Activated CD4-positive, alpha-beta T cell treated with anti-CD3 and anti-CD28 coated beads for 36 hours (primary cell): Measurements from ENCODE around the gene ABCC3. TPM values are rescaled to one million over a fixed set of nuclear protein-coding genes. Genes with fewer than 3 reads are reported as not detected.

ENCODE experiments used
- ATAC-seq: fragments of 200-7000 bp; cut with Tn5 transposase; one replicate; pipeline ENCODE4 v1.10.0; 2021; ENCODE audit warnings: mild to moderate bottlenecking, moderate library complexity
- CTCF ChIA-PET: fragments of 350-600 bp; sonication (Branson Sonifier 250); formaldehyde crosslinking; loops from one replicate; lab custom pipeline; 2021; ENCODE audit warnings: antibody characterized with exemption; lab: Charles Lee
- POLR2A ChIA-PET: fragments of 350-600 bp; sonication (Branson Sonifier 250); formaldehyde crosslinking; loops from one replicate; lab custom pipeline; 2021; ENCODE audit warnings: antibody characterized with exemption, inconsistent platforms; lab: Charles Lee
- DNase-seq: peaks from one replicate; pipeline ENCODE4 v3.0.0-alpha.2; 2020
- H3K27ac Mint-ChIP-seq: one replicate; pipeline ENCODE4 v1.8.0; 2021; ENCODE audit warnings: mixed read lengths
- H3K27me3 Mint-ChIP-seq: one replicate; pipeline ENCODE4 v1.8.0; 2021; ENCODE audit warnings: mixed read lengths
- H3K36me3 Mint-ChIP-seq: one replicate; pipeline ENCODE4 v1.8.0; 2021; ENCODE audit warnings: low read depth, mixed read lengths
- H3K4me1 Mint-ChIP-seq: one replicate; pipeline ENCODE4 v1.8.0; 2021; ENCODE audit warnings: mixed read lengths
- H3K4me3 Mint-ChIP-seq: one replicate; pipeline ENCODE4 v1.8.0; 2021; ENCODE audit warnings: mild to moderate bottlenecking, moderate library complexity, mixed read lengths
- H3K9me3 Mint-ChIP-seq: one replicate; pipeline ENCODE4 v1.8.0; 2021; ENCODE audit warnings: low read depth, mixed read lengths
- intact Hi-C, 2 experiments: fragments of 100-400 bp; cut with DNase I in 1 of 2; cut with micrococcal nuclease in 1 of 2; formaldehyde crosslinking; loops; one replicate each; pipeline versions ENCODE4 v1.14.2 to v1.15.1; 2022 to 2024; cut with DNase I, micrococcal nuclease
- total RNA-seq, 2 experiments: library from RNA; stranded (reverse); gene quantifications; one replicate each; pipeline ENCODE4 v1.2.3, GENCODE V29; 2021

ABCC3 gene
- total RNA-seq, 2 experiments from 2014 or later: not detected

DNA sequence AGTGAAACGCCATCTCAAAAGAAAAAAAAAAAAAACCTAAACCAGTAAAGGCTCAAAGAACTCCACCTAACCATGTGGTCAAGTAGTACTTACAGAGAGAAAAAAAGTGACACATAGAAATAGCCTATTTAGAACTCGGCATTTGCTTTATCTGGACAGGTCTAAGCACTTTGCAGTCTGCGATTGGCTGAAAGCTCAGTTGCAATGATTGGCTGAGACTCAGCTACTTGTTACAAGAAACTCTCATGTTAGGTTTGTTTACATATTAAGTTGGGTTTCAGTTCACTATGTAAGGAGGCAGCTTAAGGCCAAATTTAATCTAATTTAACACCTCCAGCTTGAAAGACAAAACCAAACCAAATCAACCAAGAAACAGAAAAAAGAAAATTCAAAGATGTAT lies 19.1 kb downstream of the ABCC3 start:
- DNase-seq (no peak), ATAC-seq (no peak)
- Mint-ChIP-seq H3K4me1 (no peaks in the 10 kb centered on the region), H3K27ac (no peak overlapping the region), H3K4me3 (no peak overlapping the region), H3K36me3 (no peaks in the 10 kb centered on the region), H3K9me3 (peaks cover 2% of the 10 kb centered on the region), H3K27me3 (peaks cover 2% of the 10 kb centered on the region)
- intact Hi-C loops: no loop called here
- POLR2A ChIA-PET: no interaction called here
- CTCF ChIA-PET: interaction anchor here (0.7 to 1.6 kb wide), 2 partner anchors 28 to 52 kb away, joined by 3 to 4 read pairs; no protein-coding TSS in a partner anchor

DNA sequence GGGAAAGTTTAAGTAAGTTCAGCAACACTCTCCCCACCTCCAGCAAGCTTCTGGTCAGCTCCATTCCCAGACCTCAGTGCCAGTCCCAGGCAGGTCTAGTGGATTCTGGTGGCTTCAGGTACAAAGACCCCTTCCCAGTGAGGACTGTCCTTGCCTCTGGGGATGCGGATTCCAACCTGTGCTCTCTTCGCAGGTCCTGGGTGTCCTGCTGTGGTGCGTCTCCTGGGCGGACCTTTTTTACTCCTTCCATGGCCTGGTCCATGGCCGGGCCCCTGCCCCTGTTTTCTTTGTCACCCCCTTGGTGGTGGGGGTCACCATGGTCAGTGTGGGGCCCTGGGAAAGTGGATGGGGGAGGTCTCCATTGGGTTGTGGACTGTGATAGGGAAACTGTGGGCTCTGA lies 21.8 kb downstream of the ABCC3 start:
- Mint-ChIP-seq H3K4me1 (peaks cover 7% of the 10 kb centered on the region), H3K36me3 (no peaks in the 10 kb centered on the region), H3K27ac (no peak overlapping the region), H3K4me3 (no peak overlapping the region), H3K9me3 (peaks cover 2% of the 10 kb centered on the region), H3K27me3 (no peaks in the 10 kb centered on the region)
- DNase-seq (no peak), ATAC-seq (no peak)
- POLR2A ChIA-PET: no interaction called here
- intact Hi-C loops: no loop called here
- CTCF ChIA-PET: no interaction called here

DNA sequence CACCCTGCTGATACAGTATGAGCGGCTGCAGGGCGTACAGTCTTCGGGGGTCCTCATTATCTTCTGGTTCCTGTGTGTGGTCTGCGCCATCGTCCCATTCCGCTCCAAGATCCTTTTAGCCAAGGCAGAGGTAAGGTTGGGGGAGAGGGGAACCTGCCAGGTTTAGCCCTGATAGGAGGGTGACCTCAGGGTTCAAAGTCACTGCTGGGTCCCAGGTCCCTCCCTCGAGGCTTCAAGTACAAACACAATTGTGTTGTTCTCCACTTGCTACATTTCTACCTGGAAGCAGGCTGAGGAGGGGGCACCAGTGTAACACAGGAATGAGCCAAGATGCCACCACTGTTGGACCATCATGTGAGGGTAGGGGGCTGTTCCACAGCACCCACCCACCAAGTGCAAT lies 22.4 kb downstream of the ABCC3 start:
- intact Hi-C loops: no loop called here
- POLR2A ChIA-PET: no interaction called here
- Mint-ChIP-seq H3K4me3 (no peak overlapping the region), H3K4me1 (peaks cover 12% of the 10 kb centered on the region), H3K36me3 (no peaks in the 10 kb centered on the region), H3K27me3 (no peaks in the 10 kb centered on the region), H3K27ac (no peak overlapping the region), H3K9me3 (peaks cover under 1% of the 10 kb centered on the region)
- DNase-seq (no peak), ATAC-seq (no peak)
- CTCF ChIA-PET: no interaction called here

DNA sequence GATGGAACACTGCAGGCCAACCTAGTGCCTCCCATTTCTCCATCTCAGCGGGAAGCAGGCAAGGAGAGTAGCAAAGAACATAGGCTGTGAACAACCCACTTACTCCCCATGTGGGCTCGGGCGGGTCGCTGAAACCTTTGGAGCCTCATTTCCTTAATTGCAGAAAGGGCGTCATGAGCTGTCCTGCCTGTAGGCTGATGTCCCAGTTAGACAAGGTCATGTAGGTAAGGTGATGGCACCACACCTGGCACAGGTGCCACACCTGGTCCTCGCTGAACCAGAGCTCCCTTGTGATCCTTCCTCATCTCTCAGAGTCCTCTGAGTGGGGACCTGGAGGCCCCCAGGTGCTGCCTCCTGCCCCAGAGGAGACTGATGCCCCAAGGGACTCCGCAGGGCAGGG lies 22.9 kb downstream of the ABCC3 start:
- no peaks in the 10 kb centered on the region for H3K27me3 Mint-ChIP-seq
- peaks cover 14% of the 10 kb centered on the region for H3K4me1 Mint-ChIP-seq
- H3K27ac Mint-ChIP-seq: no peak overlapping the region
- H3K4me3 Mint-ChIP-seq: no peak overlapping the region
- H3K36me3 Mint-ChIP-seq: no peaks in the 10 kb centered on the region
- no peak for DNase-seq
- POLR2A ChIA-PET: no interaction called here
- H3K9me3 Mint-ChIP-seq: no peaks in the 10 kb centered on the region
- CTCF ChIA-PET: no interaction called here
- intact Hi-C loops: no loop called here
- no peak for ATAC-seq

DNA sequence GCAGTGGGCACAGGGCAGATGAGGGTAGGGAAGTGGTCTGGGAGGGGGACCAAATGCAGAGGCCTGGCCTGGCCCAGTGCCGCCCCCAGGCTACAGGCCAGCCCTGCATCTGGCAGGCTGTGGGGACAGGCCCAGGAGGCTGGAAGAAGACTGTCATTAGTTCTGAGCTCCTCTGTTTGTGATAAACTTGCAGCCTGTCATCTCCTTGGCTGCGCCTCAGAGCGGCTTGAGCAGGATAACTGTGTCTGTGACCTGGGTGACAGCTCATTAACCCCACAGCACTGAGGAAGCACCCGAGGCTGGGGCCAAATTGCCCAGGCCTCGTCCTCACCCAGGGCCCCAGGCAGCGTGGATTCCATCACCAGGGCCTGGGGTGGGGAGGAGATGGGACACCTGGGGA lies 23.9 kb downstream of the ABCC3 start:
- Mint-ChIP-seq H3K27me3 (no peaks in the 10 kb centered on the region), H3K9me3 (no peaks in the 10 kb centered on the region), H3K36me3 (no peaks in the 10 kb centered on the region), H3K4me1 (peaks cover 14% of the 10 kb centered on the region), H3K4me3 (no peak overlapping the region), H3K27ac (no peak overlapping the region)
- ChIA-PET POLR2A (no interaction called here), CTCF (interaction anchor here (1.5 kb wide), 1 partner anchor 32 kb away, joined by 3 read pairs; no protein-coding TSS in a partner anchor)
- DNase-seq (no peak), ATAC-seq (no peak)
- intact Hi-C loops: no loop called here

DNA sequence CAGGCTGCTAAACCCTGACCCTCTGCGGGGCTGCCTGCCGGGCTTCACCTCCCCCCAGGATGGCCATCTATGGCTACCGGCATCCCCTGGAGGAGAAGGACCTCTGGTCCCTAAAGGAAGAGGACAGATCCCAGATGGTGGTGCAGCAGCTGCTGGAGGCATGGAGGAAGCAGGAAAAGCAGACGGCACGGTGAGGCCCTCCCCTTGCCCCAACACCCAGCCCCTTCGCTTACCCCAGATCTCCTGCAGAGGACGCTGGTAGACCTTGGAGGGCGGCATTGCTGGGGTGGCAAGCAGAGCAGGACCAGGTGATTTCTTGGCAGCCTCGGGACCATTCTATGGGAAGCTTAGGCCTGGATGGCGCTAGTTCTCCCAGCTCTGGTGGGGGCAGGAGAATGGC lies 24.5 kb downstream of the ABCC3 start:
- no peak for ATAC-seq
- DNase-seq: no peak
- ChIA-PET CTCF (interaction anchor here (0.5 to 1.5 kb wide), 2 partner anchors 33 to 138 kb away, joined by 3 read pairs; no protein-coding TSS in a partner anchor), POLR2A (no interaction called here)
- Mint-ChIP-seq H3K27ac (no peak overlapping the region), H3K9me3 (no peaks in the 10 kb centered on the region), H3K4me3 (no peak overlapping the region), H3K27me3 (no peaks in the 10 kb centered on the region), H3K36me3 (no peaks in the 10 kb centered on the region), H3K4me1 (peaks cover 14% of the 10 kb centered on the region)
- intact Hi-C loops: no loop called here

DNA sequence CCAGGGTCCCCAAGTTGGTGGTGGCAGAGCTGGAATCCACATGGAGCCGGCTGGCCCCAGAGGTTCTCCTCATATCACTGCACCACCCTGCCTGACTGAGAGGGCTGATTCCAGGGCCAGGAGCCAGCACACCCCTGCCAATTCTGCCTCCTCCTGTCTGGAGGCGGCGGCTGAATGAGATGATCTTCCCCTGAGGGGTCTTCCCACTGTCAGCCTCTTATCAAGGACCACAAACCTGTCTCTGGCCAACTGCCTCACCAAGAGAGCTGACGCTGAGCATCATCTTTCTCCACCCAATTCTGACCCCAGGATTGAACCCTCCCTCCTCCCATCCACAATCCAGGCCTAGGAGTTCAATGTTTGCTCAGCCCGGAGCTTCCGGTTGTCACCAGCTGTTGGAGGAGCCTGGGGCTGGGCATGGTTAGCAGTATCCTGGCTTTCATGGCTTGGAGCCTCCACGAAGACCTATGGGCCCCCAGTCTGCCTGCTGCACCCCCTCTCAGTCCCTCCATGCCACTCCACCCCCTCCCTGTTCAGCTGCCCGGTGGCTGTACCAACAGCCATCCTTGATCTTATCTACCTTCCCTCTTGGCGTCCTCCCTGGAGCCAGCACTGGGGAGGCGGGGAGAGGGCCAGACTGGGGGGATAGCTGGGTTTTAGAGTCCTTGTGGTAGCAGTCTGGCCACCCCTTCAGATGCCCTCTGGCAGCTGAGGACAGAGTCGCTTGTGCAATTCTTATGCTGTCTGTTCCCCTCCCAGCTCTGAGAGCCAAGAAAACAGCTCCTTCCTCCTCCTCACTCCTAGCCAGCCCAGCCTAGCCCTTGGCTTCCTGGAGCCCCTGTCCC lies 25.6 kb downstream of the ABCC3 start:
- no peak for ATAC-seq
- Mint-ChIP-seq H3K27ac (no peak overlapping the region), H3K27me3 (no peaks in the 10 kb centered on the region), H3K36me3 (no peaks in the 10 kb centered on the region), H3K4me3 (no peak overlapping the region), H3K4me1 (peaks cover 14% of the 10 kb centered on the region), H3K9me3 (no peaks in the 10 kb centered on the region)
- no peak for DNase-seq
- intact Hi-C loops: no loop called here
- POLR2A ChIA-PET: no interaction called here
- CTCF ChIA-PET: interaction anchor here (0.8 to 0.9 kb wide), 2 partner anchors 15 to 147 kb away, joined by 3 to 5 read pairs; no protein-coding TSS in a partner anchor

DNA sequence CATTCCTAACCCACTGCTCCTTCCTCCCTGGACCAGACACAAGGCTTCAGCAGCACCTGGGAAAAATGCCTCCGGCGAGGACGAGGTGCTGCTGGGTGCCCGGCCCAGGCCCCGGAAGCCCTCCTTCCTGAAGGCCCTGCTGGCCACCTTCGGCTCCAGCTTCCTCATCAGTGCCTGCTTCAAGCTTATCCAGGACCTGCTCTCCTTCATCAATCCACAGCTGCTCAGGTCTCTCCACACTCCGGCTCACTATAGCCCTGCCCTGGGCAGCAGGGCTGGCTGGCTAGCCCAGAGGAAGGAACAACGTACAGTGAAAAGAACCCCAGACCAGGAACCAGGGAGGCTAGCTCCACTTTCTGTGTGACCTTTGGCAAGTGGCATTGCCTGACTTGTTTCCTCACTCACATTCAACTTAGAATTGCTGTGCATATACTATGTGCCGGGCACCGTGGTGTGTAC lies 26.2 kb downstream of the ABCC3 start:
- no peaks in the 10 kb centered on the region for H3K9me3 Mint-ChIP-seq
- H3K4me1 Mint-ChIP-seq: peaks cover 14% of the 10 kb centered on the region
- ChIA-PET CTCF (interaction anchor here (0.7 to 1.4 kb wide), 3 partner anchors 13 to 432 kb away, joined by 3 read pairs; no protein-coding TSS in a partner anchor), POLR2A (no interaction called here)
- no peaks in the 10 kb centered on the region for H3K36me3 Mint-ChIP-seq
- no peak for DNase-seq
- intact Hi-C loops: no loop called here
- no peak for ATAC-seq
- no peak overlapping the region for H3K4me3 Mint-ChIP-seq
- H3K27me3 Mint-ChIP-seq: no peaks in the 10 kb centered on the region
- no peak overlapping the region for H3K27ac Mint-ChIP-seq

DNA sequence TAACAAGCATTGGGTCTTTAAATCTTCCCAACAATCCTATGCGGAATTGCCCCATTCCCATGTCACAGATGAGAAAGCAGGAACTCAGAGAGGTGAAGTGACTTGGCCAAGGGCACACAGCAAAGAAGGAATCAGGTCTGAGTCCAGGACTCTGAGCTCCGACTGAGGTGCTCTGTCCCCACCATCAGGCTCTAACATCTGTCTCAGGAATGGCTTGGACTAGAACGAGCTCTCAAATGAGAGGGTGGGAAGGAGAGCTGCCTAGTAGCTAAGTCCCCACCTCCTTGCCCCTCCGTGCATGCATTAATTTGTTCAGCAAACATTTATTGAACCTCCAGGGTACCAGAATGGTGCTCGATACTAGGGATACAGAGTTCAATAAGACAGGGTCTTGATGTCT lies 26.7 kb downstream of the ABCC3 start:
- intact Hi-C loops: no loop called here
- CTCF ChIA-PET: interaction anchor here (0.7 to 1.4 kb wide), 4 partner anchors 9 to 432 kb away, joined by 3 to 6 read pairs (median 3); no protein-coding TSS in a partner anchor
- Mint-ChIP-seq H3K27me3 (no peaks in the 10 kb centered on the region), H3K4me1 (peaks cover 14% of the 10 kb centered on the region), H3K27ac (no peak overlapping the region), H3K36me3 (no peaks in the 10 kb centered on the region), H3K4me3 (no peak overlapping the region), H3K9me3 (no peaks in the 10 kb centered on the region)
- POLR2A ChIA-PET: no interaction called here
- DNase-seq (no peak), ATAC-seq (peak; percentile 40)

DNA sequence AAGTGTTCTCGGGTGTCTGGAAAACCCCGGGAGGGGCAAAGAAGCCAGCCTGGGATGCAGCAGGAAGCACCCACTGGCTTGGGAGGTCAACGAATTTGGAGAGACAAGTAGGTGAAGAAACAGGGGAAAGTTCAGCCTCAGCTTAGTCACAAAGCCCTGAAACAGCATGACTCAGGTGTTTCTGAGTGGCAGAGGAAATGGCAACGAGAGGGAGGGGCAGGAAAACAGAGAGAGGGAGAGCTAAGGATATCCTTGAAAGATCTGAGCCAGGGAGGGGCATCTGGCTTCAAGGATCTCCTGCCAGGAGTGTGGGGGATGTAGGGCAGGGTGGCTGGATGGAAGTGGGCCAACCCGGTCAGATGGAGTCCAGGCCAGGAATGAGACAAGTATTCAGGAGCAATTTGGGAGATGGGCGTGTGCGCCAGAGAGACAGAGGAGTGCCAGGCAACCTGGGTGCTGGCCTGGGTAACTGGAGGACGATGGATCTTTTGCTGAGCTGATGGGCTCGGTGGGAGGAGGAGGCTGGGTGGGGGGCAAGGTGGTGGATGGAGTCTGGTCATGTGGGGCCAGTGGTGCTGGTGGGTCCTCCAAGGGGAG lies 27.2 kb downstream of the ABCC3 start:
- peaks cover 14% of the 10 kb centered on the region for H3K4me1 Mint-ChIP-seq
- POLR2A ChIA-PET: no interaction called here
- intact Hi-C loops: no loop called here
- peak overlapping the region; percentile 91 for H3K27ac Mint-ChIP-seq
- no peak overlapping the region for H3K4me3 Mint-ChIP-seq
- peak; percentile 61 for DNase-seq
- H3K27me3 Mint-ChIP-seq: no peaks in the 10 kb centered on the region
- peak; percentile 98 for ATAC-seq
- CTCF ChIA-PET: interaction anchor here (0.6 to 1.4 kb wide), 6 partner anchors 10 to 103 kb away, joined by 3 to 6 read pairs (median 3); no protein-coding TSS in a partner anchor
- no peaks in the 10 kb centered on the region for H3K9me3 Mint-ChIP-seq
- H3K36me3 Mint-ChIP-seq: no peaks in the 10 kb centered on the region

DNA sequence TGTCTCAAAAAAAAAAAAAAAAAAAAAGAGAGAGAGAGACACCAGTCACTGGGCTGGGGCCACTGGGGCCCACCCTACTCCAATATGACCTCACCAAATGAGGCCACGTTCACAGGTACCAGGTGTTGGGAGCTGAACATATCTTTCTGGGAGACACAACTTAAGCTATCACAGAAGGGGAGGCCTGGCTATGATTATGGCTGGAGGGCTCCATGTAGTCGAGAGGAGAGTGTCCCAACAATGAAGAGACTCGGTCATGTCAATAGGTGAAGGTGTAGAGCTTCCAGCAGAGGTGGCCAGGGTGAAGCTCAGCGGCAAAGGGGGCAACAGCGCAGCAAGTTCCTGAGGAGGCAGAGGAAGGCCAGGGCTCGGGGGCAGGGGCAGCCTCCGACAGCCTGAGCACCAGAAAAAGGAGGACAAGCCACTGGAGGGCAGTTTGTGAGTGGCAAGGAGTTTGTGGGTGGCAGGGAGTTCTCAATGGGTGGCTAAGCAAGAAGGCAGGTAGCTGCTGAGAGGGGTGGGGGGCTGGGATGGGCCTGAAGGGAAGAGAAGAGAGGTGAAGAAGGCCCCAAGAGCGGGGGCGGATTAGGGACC lies 28.0 kb downstream of the ABCC3 start:
- ChIA-PET POLR2A (interaction anchor here (0.6 kb wide), 1 partner anchor 51 kb away, joined by 3 read pairs; no protein-coding TSS in a partner anchor), CTCF (interaction anchor here (0.7 to 1.3 kb wide), 4 partner anchors 21 to 102 kb away, joined by 3 to 6 read pairs (median 4); no protein-coding TSS in a partner anchor)
- Mint-ChIP-seq H3K9me3 (no peaks in the 10 kb centered on the region), H3K27ac (no peak overlapping the region), H3K27me3 (no peaks in the 10 kb centered on the region), H3K4me3 (no peak overlapping the region), H3K4me1 (peaks cover 14% of the 10 kb centered on the region), H3K36me3 (no peaks in the 10 kb centered on the region)
- no peak for ATAC-seq
- no peak for DNase-seq
- intact Hi-C loops: no loop called here
